ENCODE measurements around the gene PLEKHA7.

Gene PLEKHA7

DNA sequence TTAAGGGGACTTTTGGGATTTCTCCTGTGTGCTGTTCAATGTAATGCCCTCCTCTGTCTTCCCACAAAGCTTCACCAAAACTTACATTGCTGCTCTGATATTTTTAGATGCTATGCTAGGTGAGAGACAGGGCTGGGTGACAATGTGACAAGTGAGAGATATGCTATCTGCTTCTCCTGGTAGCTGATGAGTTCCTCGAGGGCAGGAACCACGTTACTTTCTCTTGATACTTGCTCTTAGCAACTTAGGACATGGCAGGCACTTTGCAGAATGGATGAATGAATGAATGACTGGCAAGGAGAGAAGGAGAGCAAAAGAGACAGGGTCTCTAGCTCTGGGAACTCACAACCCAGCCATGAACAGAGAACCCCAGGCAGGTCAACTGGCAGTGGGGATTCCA, 160.4 kb downstream of the PLEKHA7 start:
- no peaks in the 10 kb centered on the region for H3K36me3 ChIP-seq (replicated peaks)
- H3K27ac ChIP-seq: no peak overlapping the region
- no peak overlapping the region for H3K4me3 ChIP-seq (ENCODE audit: low read depth, low read length)
- in situ Hi-C loops (cut with HindIII; ENCODE audit: low pct_ligation_motif_present, low sequenced_read_pairs): no loop called here
- no peaks in the 10 kb centered on the region for H3K27me3 ChIP-seq (replicated peaks)
- TF ChIP-seq, protein P1, sequence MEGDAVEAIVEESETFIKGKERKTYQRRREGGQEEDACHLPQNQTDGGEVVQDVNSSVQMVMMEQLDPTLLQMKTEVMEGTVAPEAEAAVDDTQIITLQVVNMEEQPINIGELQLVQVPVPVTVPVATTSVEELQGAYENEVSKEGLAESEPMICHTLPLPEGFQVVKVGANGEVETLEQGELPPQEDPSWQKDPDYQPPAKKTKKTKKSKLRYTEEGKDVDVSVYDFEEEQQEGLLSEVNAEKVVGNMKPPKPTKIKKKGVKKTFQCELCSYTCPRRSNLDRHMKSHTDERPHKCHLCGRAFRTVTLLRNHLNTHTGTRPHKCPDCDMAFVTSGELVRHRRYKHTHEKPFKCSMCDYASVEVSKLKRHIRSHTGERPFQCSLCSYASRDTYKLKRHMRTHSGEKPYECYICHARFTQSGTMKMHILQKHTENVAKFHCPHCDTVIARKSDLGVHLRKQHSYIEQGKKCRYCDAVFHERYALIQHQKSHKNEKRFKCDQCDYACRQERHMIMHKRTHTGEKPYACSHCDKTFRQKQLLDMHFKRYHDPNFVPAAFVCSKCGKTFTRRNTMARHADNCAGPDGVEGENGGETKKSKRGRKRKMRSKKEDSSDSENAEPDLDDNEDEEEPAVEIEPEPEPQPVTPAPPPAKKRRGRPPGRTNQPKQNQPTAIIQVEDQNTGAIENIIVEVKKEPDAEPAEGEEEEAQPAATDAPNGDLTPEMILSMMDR (IDR thresholded peaks at IDR 0.05; ENCODE audit: low read depth, low read length, missing control alignments): no peak
- DNase-seq: no peak

DNA sequence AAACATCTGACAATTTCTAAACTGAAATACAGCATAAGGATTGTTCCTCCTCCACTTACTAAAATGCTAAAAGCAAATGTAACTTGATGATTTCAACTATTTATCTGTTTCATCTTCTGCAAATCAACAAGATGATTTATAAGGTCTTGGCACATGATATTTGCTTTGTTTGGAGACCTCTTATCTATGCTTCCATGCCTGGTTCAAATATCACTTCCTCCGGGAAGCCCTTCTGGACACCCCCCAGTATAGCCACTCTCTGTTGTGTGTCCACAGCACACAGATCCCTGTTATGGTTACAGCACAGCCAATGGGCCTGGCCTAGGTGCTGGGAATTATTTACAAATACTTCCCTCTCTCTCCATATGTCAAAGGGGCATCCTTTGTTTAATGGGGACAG, 160.9 kb downstream of the PLEKHA7 start:
- Histone ChIP-seq H3K4me3 (ENCODE audit: low read depth, low read length) (no peak overlapping the region), H3K27ac (no peak overlapping the region), H3K27me3 (replicated peaks) (no peaks in the 10 kb centered on the region), H3K36me3 (replicated peaks) (no peaks in the 10 kb centered on the region)
- TF ChIP-seq, protein P1 (IDR thresholded peaks at IDR 0.05; ENCODE audit: low read depth, low read length, missing control alignments): no peak
- DNase-seq: no peak
- in situ Hi-C loops (cut with HindIII; ENCODE audit: low pct_ligation_motif_present, low sequenced_read_pairs): no loop called here

DNA sequence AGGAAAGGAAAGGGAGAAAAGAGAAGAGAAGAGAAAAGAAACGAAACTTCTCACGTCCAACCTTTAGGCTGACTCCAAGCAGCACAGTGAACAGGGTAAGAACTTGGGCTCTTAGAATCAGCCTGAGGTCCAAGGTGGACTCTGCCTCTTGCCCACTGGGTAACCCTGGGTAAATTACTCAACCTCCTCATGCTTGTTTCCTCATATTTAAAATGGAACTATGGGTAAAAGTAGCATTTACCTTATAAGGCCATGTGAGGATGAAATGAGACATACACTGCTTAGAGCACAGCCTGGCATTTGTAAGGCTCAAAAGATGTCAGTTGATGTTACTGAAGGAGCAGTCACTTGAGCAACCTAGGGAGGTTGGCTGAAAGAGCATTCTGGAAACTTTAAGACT, 167.9 kb downstream of the PLEKHA7 start:
- in situ Hi-C loops (cut with HindIII; ENCODE audit: low pct_ligation_motif_present, low sequenced_read_pairs): no loop called here
- H3K27me3 ChIP-seq (replicated peaks): no peaks in the 10 kb centered on the region
- H3K27ac ChIP-seq: no peak overlapping the region
- DNase-seq: no peak
- H3K4me3 ChIP-seq (ENCODE audit: low read depth, low read length): no peak overlapping the region
- TF ChIP-seq, protein P1 (IDR thresholded peaks at IDR 0.05; ENCODE audit: low read depth, low read length, missing control alignments): no peak
- no peaks in the 10 kb centered on the region for H3K36me3 ChIP-seq (replicated peaks)

DNA sequence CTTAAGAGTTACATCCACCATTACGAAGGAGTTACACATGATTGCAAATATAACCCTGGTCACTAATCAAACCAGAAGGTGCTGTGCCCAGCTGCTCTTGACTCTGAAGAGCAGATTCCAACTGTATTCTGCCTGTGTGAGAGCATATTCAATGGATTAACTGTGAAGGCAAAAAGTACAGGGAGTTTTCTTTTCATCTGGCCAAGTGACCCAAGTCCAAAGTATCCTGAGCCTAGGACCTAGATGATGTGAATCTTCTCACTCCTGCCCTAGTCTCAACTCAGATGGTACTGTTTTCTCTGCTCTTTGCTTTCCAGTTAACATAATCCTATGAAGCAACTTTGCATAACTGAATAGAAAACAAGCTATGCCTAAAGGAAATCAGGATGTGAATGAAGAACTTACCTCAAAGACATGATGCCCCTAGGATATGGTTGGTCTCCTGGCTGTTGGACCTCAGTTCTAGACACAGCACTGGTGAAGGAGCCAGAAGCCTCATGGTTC, 169.9 kb downstream of the PLEKHA7 start:
- no peak for DNase-seq
- Histone ChIP-seq H3K27me3 (replicated peaks) (no peaks in the 10 kb centered on the region), H3K4me3 (ENCODE audit: low read depth, low read length) (no peak overlapping the region), H3K27ac (no peak overlapping the region), H3K36me3 (replicated peaks) (no peaks in the 10 kb centered on the region)
- in situ Hi-C loops (cut with HindIII; ENCODE audit: low pct_ligation_motif_present, low sequenced_read_pairs): no loop called here
- TF ChIP-seq, protein P1 (IDR thresholded peaks at IDR 0.05; ENCODE audit: low read depth, low read length, missing control alignments): no peak

DNA sequence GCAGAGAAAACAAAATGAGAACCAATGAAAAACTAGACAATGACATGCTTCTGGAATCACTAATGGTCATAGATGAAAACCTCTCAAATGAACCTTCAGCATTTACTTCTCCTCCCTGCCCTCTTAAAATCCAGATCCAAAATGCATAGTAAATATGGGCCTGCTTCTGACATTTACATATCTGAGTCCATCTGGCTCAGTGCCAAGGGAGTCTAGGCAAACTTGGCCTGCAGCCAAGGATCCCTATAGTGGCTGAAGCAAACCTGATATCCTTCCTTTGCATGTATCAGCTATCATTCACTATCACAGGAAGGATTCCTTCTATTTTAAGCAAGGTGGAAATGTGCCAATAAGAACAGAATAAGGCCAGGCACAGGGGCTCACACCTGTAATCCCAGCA, 170.9 kb downstream of the PLEKHA7 start:
- TF ChIP-seq, protein P1 (IDR thresholded peaks at IDR 0.05; ENCODE audit: low read depth, low read length, missing control alignments): no peak
- in situ Hi-C loops (cut with HindIII; ENCODE audit: low pct_ligation_motif_present, low sequenced_read_pairs): no loop called here

DNA sequence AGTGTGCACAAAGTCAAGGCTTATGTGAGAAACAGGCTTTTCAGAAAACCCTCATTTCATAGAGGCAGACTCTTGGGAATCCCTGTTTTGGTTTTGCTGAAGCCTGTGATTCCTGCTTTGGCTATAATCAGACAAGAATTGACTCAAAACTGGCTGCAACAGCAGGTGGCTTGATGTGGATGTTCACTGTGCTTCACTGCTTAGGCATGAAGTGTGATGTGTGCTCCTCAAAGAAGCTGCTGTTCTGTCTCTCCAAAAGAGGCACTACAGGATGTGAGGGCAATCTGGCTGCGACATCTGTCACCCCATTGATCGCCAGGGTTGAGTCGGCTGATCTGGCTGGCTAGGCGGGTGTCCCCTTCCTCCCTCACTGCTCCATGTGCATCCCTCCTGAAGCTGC, 172.2 kb downstream of the PLEKHA7 start:
- Histone ChIP-seq H3K27me3 (replicated peaks) (no peaks in the 10 kb centered on the region), H3K4me3 (ENCODE audit: low read depth, low read length) (no peak overlapping the region), H3K36me3 (replicated peaks) (no peaks in the 10 kb centered on the region), H3K27ac (no peak overlapping the region)
- in situ Hi-C loops (cut with HindIII; ENCODE audit: low pct_ligation_motif_present, low sequenced_read_pairs): no loop called here
- no peak for DNase-seq
- TF ChIP-seq, protein P1 (IDR thresholded peaks at IDR 0.05; ENCODE audit: low read depth, low read length, missing control alignments): no peak

More for the DNA sequence above, 170.9 kb downstream of the PLEKHA7 start:
- Histone ChIP-seq H3K27ac (no peak overlapping the region), H3K27me3 (replicated peaks) (no peaks in the 10 kb centered on the region), H3K36me3 (replicated peaks) (no peaks in the 10 kb centered on the region), H3K4me3 (ENCODE audit: low read depth, low read length) (no peak overlapping the region)
- DNase-seq: no peak
